Measurements from ENCODE around the gene SIK3. TPM values are rescaled to one million over a fixed set of nuclear protein-coding genes. Genes with fewer than 3 reads are reported as not detected.
"Not testable (repeated sequence)": the region's sequence is repeated elsewhere in the genome, so short reads cannot be mapped to it uniquely, and the experiment has no call there.

The SIK3 gene
- total RNA-seq, 1 experiment from 2014 or later: 31.4 TPM

GRCh38 chr11:117117681-117118080 is 19.5 kb upstream of the SIK3 start:
- no peaks in the 10 kb centered on the region for H3K79me1 ChIP-seq (ENCODE audit: insufficient read depth, low read depth, low read length, poor library complexity, severe bottlenecking)
- H2BK5ac ChIP-seq (ENCODE audit: insufficient read length, low read length): no peak overlapping the region
- no peaks in the 10 kb centered on the region for H3K4me1 ChIP-seq (ENCODE audit: insufficient read depth, low read length)
- H3K9ac ChIP-seq (ENCODE audit: extremely low read depth, insufficient read length, low read length): no peak overlapping the region
- H3K14ac ChIP-seq (ENCODE audit: insufficient read depth, low read length): no peak overlapping the region
- no peaks in the 10 kb centered on the region for H3K36me3 Mint-ChIP-seq (ENCODE audit: insufficient read depth in 1 of 3, low read depth in 3 of 3)
- H2BK12ac ChIP-seq (ENCODE audit: insufficient read length, low read depth, low read length): no peak overlapping the region
- no peak overlapping the region for H3K4ac ChIP-seq (ENCODE audit: low read depth, low read length)
- H3K27ac Mint-ChIP-seq: no peak overlapping the region; a peak in 1 of 7 replicates
- H4K91ac ChIP-seq (ENCODE audit: insufficient read length, low read depth, low read length): no peak overlapping the region
- peaks cover under 1% of the 10 kb centered on the region; the same call in 1 of the 2 replicates for H3K27me3 Mint-ChIP-seq (ENCODE audit: low read depth)
- H3K27me3 ChIP-seq (ENCODE audit: insufficient read depth, low read length): no peaks in the 10 kb centered on the region
- no peak overlapping the region for H2AFZ ChIP-seq (ENCODE audit: low read length)
- H2BK20ac ChIP-seq (ENCODE audit: low read depth, low read length, poor library complexity, severe bottlenecking): no peak overlapping the region
- H2BK120ac ChIP-seq (ENCODE audit: low read depth, low read length, poor library complexity, severe bottlenecking): no peak overlapping the region
- TF ChIP-seq CTCF (conservative IDR thresholded peaks at IDR 0.05): no peak
- no peak overlapping the region for H3K27ac ChIP-seq (ENCODE audit: insufficient read length, low read depth, low read length)
- no peak overlapping the region for H2BK15ac ChIP-seq (ENCODE audit: low read depth, low read length)
- no peak overlapping the region for H3K56ac ChIP-seq (ENCODE audit: insufficient read length, low read depth, low read length)
- no peak for DNase-seq
- H3K23me2 ChIP-seq (ENCODE audit: insufficient read length, low read depth, low read length, poor library complexity, severe bottlenecking): no peaks in the 10 kb centered on the region
- no peak overlapping the region for H4K5ac ChIP-seq (ENCODE audit: insufficient read length, low read depth, low read length)
- H3K4me3 Mint-ChIP-seq: no peak overlapping the region
- H4K20me1 ChIP-seq (ENCODE audit: control insufficient read depth, insufficient read depth, insufficient read length): no peaks in the 10 kb centered on the region
- H2AK5ac ChIP-seq (ENCODE audit: insufficient read length, low read length): no peak overlapping the region
- H3K9me3 ChIP-seq (ENCODE audit: control insufficient read depth, low read depth, low read length): no peaks in the 10 kb centered on the region
- no peak overlapping the region for H3T11ph ChIP-seq (ENCODE audit: low read length)
- H3K79me2 ChIP-seq (ENCODE audit: insufficient read depth, low read length): no peaks in the 10 kb centered on the region
- no peaks in the 10 kb centered on the region for H3K4me1 Mint-ChIP-seq
- no peaks in the 10 kb centered on the region for H3K9me3 Mint-ChIP-seq
- H4K8ac ChIP-seq (replicated peaks; ENCODE audit: insufficient read length, low read depth, low read length): no peak overlapping the region
- H3K23ac ChIP-seq (ENCODE audit: insufficient read length, low read depth, low read length): no peak overlapping the region
- no peak overlapping the region for H3K18ac ChIP-seq (ENCODE audit: insufficient read length, low read depth, low read length)
- no peak overlapping the region for H3K4me2 ChIP-seq (ENCODE audit: insufficient read depth, insufficient read length, low read length)

- H3K27ac ChIP-seq (ENCODE audit: insufficient read length, low read depth, low read length); H3K79me2 ChIP-seq (ENCODE audit: insufficient read depth, low read length); H3K9me3 Mint-ChIP-seq: not testable (repeated sequence)
These were observed 14.7 kb upstream of the SIK3 start for GRCh38 chr11:117112939-117113338.

More at GRCh38 chr11:117112939-117113338, 14.7 kb upstream of the SIK3 start:
- H3K23me2 ChIP-seq (ENCODE audit: insufficient read length, low read depth, low read length, poor library complexity, severe bottlenecking); H3K56ac ChIP-seq (ENCODE audit: insufficient read length, low read depth, low read length); H4K91ac ChIP-seq (ENCODE audit: insufficient read length, low read depth, low read length); H3K4me3 Mint-ChIP-seq; H3K9ac ChIP-seq (ENCODE audit: extremely low read depth, insufficient read length, low read length); H3K14ac ChIP-seq (ENCODE audit: insufficient read depth, low read length); H3K4ac ChIP-seq (ENCODE audit: low read depth, low read length); H3T11ph ChIP-seq (ENCODE audit: low read length); H3K9me3 ChIP-seq (ENCODE audit: control insufficient read depth, low read depth, low read length); H3K23ac ChIP-seq (ENCODE audit: insufficient read length, low read depth, low read length); H3K27me3 ChIP-seq (ENCODE audit: insufficient read depth, low read length); H2BK5ac ChIP-seq (ENCODE audit: insufficient read length, low read length); H2AK5ac ChIP-seq (ENCODE audit: insufficient read length, low read length); H4K8ac ChIP-seq (replicated peaks; ENCODE audit: insufficient read length, low read depth, low read length); H2BK120ac ChIP-seq (ENCODE audit: low read depth, low read length, poor library complexity, severe bottlenecking); H2AFZ ChIP-seq (ENCODE audit: low read length); H2BK12ac ChIP-seq (ENCODE audit: insufficient read length, low read depth, low read length); H4K20me1 ChIP-seq (ENCODE audit: control insufficient read depth, insufficient read depth, insufficient read length); H2BK15ac ChIP-seq (ENCODE audit: low read depth, low read length); H3K18ac ChIP-seq (ENCODE audit: insufficient read length, low read depth, low read length); H3K79me1 ChIP-seq (ENCODE audit: insufficient read depth, low read depth, low read length, poor library complexity, severe bottlenecking); H2BK20ac ChIP-seq (ENCODE audit: low read depth, low read length, poor library complexity, severe bottlenecking); H4K5ac ChIP-seq (ENCODE audit: insufficient read length, low read depth, low read length); H3K4me1 Mint-ChIP-seq; H3K27me3 Mint-ChIP-seq (ENCODE audit: low read depth); H3K36me3 Mint-ChIP-seq (ENCODE audit: insufficient read depth in 1 of 3, low read depth in 3 of 3); H3K4me2 ChIP-seq (ENCODE audit: insufficient read depth, insufficient read length, low read length); H3K27ac Mint-ChIP-seq; DNase-seq; H3K4me1 ChIP-seq (ENCODE audit: insufficient read depth, low read length): not testable (repeated sequence)
- no CpG with 5 or more reads among the region's 1 CpG for whole genome bisulfite sequencing (ENCODE audit: extremely low coverage, insufficient read length, low lambda C conversion rate)
